Measurements from ENCODE around the gene GPR156.

The GPR156 gene

DNA sequence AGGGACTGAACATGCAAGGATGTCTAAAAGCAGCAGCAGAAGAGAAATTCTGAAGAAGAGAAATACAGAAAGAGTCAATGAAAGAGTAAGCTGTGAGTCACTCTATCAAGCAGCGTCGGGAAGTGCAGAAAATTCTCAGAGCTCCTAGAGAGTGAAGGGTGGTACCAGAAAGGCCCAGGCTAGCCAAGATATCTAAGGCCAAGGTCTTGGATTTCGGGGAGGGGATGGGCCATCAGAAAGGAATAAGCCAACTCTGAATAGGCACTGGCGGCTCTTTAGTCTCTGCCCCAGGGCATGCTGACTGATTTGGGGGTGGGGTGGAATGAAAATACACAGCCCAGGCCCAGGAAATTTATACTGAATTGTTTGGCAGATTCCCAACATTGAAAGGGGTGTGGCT lies 70.8 kb downstream of the GPR156 start:
- Histone ChIP-seq H3K27ac (replicated peaks) (no peak overlapping the region), H3K27me3 (ENCODE audit: insufficient read depth, poor library complexity, severe bottlenecking) (no peaks in the 10 kb centered on the region), H3K4me3 (replicated peaks; ENCODE audit: insufficient read depth, low read length) (no peak overlapping the region)
- no peak for DNase-seq (ENCODE audit: low read depth in 1 of 2, low spot score in 1 of 2)
- TF ChIP-seq POLR2AphosphoS5 (IDR thresholded peaks at IDR 0.05; ENCODE audit: low read depth) (no peak), GABPA (IDR thresholded peaks at IDR 0.05; ENCODE audit: low read depth) (no peak), CTCF (IDR thresholded peaks at IDR 0.05; ENCODE audit: insufficient read depth, low read length) (no peak), SPI1 (IDR thresholded peaks at IDR 0.05; ENCODE audit: borderline replicate concordance, low read depth) (no peak)
- TF ChIP-seq, protein P1, sequence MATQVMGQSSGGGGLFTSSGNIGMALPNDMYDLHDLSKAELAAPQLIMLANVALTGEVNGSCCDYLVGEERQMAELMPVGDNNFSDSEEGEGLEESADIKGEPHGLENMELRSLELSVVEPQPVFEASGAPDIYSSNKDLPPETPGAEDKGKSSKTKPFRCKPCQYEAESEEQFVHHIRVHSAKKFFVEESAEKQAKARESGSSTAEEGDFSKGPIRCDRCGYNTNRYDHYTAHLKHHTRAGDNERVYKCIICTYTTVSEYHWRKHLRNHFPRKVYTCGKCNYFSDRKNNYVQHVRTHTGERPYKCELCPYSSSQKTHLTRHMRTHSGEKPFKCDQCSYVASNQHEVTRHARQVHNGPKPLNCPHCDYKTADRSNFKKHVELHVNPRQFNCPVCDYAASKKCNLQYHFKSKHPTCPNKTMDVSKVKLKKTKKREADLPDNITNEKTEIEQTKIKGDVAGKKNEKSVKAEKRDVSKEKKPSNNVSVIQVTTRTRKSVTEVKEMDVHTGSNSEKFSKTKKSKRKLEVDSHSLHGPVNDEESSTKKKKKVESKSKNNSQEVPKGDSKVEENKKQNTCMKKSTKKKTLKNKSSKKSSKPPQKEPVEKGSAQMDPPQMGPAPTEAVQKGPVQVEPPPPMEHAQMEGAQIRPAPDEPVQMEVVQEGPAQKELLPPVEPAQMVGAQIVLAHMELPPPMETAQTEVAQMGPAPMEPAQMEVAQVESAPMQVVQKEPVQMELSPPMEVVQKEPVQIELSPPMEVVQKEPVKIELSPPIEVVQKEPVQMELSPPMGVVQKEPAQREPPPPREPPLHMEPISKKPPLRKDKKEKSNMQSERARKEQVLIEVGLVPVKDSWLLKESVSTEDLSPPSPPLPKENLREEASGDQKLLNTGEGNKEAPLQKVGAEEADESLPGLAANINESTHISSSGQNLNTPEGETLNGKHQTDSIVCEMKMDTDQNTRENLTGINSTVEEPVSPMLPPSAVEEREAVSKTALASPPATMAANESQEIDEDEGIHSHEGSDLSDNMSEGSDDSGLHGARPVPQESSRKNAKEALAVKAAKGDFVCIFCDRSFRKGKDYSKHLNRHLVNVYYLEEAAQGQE (IDR thresholded peaks at IDR 0.05; ENCODE audit: insufficient replicate concordance, low read depth): no peak

DNA sequence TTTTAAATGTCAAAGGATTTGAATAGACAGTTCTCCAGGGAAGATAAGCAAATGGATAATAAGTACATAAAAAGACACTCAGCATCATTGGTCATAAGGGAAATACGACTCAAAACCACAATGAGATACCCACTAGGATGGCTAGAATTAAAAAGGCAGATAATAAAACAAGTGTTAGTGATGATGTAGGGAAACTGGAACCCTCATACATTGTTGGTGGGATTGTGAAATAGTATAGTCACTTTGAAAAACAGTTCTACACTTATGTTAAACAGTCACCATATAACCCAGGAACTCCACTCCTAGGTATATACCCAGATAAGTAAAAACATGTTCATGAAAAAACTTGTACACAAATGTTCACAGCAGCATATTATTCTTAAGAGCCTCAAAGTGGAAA lies 72.5 kb downstream of the GPR156 start:
- Histone ChIP-seq H3K4me3 (replicated peaks; ENCODE audit: insufficient read depth, low read length) (no peak overlapping the region), H3K27me3 (ENCODE audit: insufficient read depth, poor library complexity, severe bottlenecking) (no peaks in the 10 kb centered on the region), H3K27ac (replicated peaks) (no peak overlapping the region)
- TF ChIP-seq POLR2AphosphoS5 (IDR thresholded peaks at IDR 0.05; ENCODE audit: low read depth) (no peak), GABPA (IDR thresholded peaks at IDR 0.05; ENCODE audit: low read depth) (no peak), SPI1 (IDR thresholded peaks at IDR 0.05; ENCODE audit: borderline replicate concordance, low read depth) (no peak), CTCF (IDR thresholded peaks at IDR 0.05; ENCODE audit: insufficient read depth, low read length) (no peak)
- TF ChIP-seq, protein P1 (IDR thresholded peaks at IDR 0.05; ENCODE audit: insufficient replicate concordance, low read depth): no peak
- no peak for DNase-seq (ENCODE audit: low read depth in 1 of 2, low spot score in 1 of 2)

GRCh38 chr3:120209425-120209824 lies 75.6 kb downstream of the GPR156 start:
- no peak overlapping the region for H3K4me3 ChIP-seq (replicated peaks; ENCODE audit: insufficient read depth, low read length)
- TF ChIP-seq, protein P1 (IDR thresholded peaks at IDR 0.05; ENCODE audit: insufficient replicate concordance, low read depth): no peak
- TF ChIP-seq GABPA (IDR thresholded peaks at IDR 0.05; ENCODE audit: low read depth) (no peak), SPI1 (IDR thresholded peaks at IDR 0.05; ENCODE audit: borderline replicate concordance, low read depth) (no peak)
- H3K27ac ChIP-seq (replicated peaks): no peak overlapping the region
- no peaks in the 10 kb centered on the region for H3K27me3 ChIP-seq (ENCODE audit: insufficient read depth, poor library complexity, severe bottlenecking)
- no peak for DNase-seq (ENCODE audit: low read depth in 1 of 2, low spot score in 1 of 2)
